Endometrial microvascular endothelial cells (primary cell): ENCODE measurements around the gene SEBOX. TPM values are rescaled to one million over a fixed set of nuclear protein-coding genes. Genes with fewer than 3 reads are reported as not detected.

Experiments
- total RNA-seq: library from RNA; depleted of rRNA; stranded (reverse); fragments of >200 nt; gene quantifications from one replicate; pipeline ENCODE4 v1.2.3, GENCODE V29; 2015; ENCODE audit errors: inconsistent ontology term

Gene SEBOX
- total RNA-seq, 1 donor from 2014 or later = not detected

Other genes with a start within 250 kb of the SEBOX start
- gene TMEM97, start 46.0 kb downstream of the SEBOX start, total RNA-seq = 16.3 TPM
- 31.0 TPM for gene IFT20, start 29.7 kb downstream of the SEBOX start, total RNA-seq
- 65.8 TPM for gene TNFAIP1, start 29.4 kb downstream of the SEBOX start, total RNA-seq
- 144 TPM for gene POLDIP2, start 7.7 kb downstream of the SEBOX start, total RNA-seq
- gene VTN, start 5.1 kb upstream of the SEBOX start, total RNA-seq = not detected
- gene SARM1, start 6.5 kb upstream of the SEBOX start, total RNA-seq = 2.4 TPM
- 31.9 TPM for gene SLC46A1, start 41.0 kb upstream of the SEBOX start, total RNA-seq
- not detected for gene SLC13A2, start 108.4 kb upstream of the SEBOX start, total RNA-seq
- not detected for gene FOXN1, start 141.1 kb upstream of the SEBOX start, total RNA-seq
- 28.7 TPM for gene UNC119, start 187.4 kb upstream of the SEBOX start, total RNA-seq
- gene PIGS, start 206.3 kb upstream of the SEBOX start, total RNA-seq = 69.2 TPM
- 8.9 TPM for gene ALDOC, start 211.7 kb upstream of the SEBOX start, total RNA-seq
- gene SPAG5, start 233.8 kb upstream of the SEBOX start, total RNA-seq = 63.3 TPM
- gene RSKR, start 249.0 kb upstream of the SEBOX start, total RNA-seq = 1.5 TPM